PC-9 (cell line): ENCODE data around the gene SLC38A8. TPM values are rescaled to one million over a fixed set of nuclear protein-coding genes. Genes with fewer than 3 reads are reported as not detected.

Experiments
- BruUV-seq: library from RNA; stranded (reverse); fragments of 400-500 nt; replicated peaks from 2 replicates; lab custom pipeline; 2021; lab: Mats Ljungman, UMichigan
- CTCF ChIA-PET: fragments of 300-600 bp; sonication (Branson Sonifier 250); formaldehyde crosslinking; loops from one replicate; lab custom pipeline; 2022; ENCODE audit warnings: antibody characterized with exemption; lab: Charles Lee
- POLR2A ChIA-PET: fragments of 300-600 bp; sonication (Branson Sonifier 250); formaldehyde crosslinking; loops from one replicate; lab custom pipeline; 2022; ENCODE audit warnings: antibody characterized with exemption; ENCODE audit not compliant: unreplicated experiment; lab: Charles Lee
- DNase-seq, 2 experiments: peaks; one replicate each; pipeline versions ENCODE4 v3.0.0 to v3.0.0-alpha.2; 2015 to 2022; ENCODE audit warnings: mixed read lengths in 1 of 2
- H2AFZ ChIP-seq: fragments of 200-600 bp; sonication (generic); 2 replicates; pipeline ENCODE4 v1.8.1; 2017; ENCODE audit warnings: antibody characterized with exemption
- H3F3A ChIP-seq: fragments of 200-600 bp; sonication (generic); 2 replicates; pipeline ENCODE4 v1.8.1; 2017; ENCODE audit warnings: antibody characterized with exemption, mild to moderate bottlenecking, low read depth; ENCODE audit not compliant: insufficient read depth
- H3K27ac ChIP-seq: fragments of 200-600 bp; sonication (generic); 2 replicates; pipeline ENCODE4 v1.6.1; 2016; ENCODE audit warnings: mixed run types
- H3K27me3 ChIP-seq: fragments of 200-600 bp; sonication (generic); 2 replicates; pipeline ENCODE4 v1.6.1; 2016; ENCODE audit warnings: low read depth, mixed run types; ENCODE audit not compliant: insufficient read depth
- H3K36me3 ChIP-seq: fragments of 200-600 bp; sonication (generic); 2 replicates; pipeline ENCODE4 v1.6.1; 2016; ENCODE audit warnings: low read depth, mixed run types
- H3K4me1 ChIP-seq: fragments of 200-600 bp; sonication (generic); replicated peaks from 2 replicates; pipeline ENCODE4 v1.6.1; 2016; ENCODE audit warnings: mixed run types; ENCODE audit not compliant: insufficient read depth
- H3K4me2 ChIP-seq: fragments of 200-600 bp; sonication (generic); 2 replicates; pipeline ENCODE4 v1.6.1; 2017; ENCODE audit warnings: mixed run types
- H3K4me3 ChIP-seq: fragments of 200-600 bp; sonication (generic); 2 replicates; pipeline ENCODE4 v1.6.1; 2016; ENCODE audit warnings: mixed run types
- H3K79me2 ChIP-seq: fragments of 200-600 bp; sonication (generic); 2 replicates; pipeline ENCODE4 v1.6.1; 2017; ENCODE audit warnings: low read depth, mixed run types
- H3K9me2 ChIP-seq: fragments of 200-600 bp; sonication (generic); 2 replicates; pipeline ENCODE4 v1.8.1; 2017; ENCODE audit warnings: mild to moderate bottlenecking; ENCODE audit not compliant: insufficient read depth
- H3K9me3 ChIP-seq: fragments of 200-600 bp; sonication (generic); 2 replicates; pipeline ENCODE4 v1.8.1; 2016; ENCODE audit warnings: low read depth; ENCODE audit not compliant: insufficient read depth
- H4K20me1 ChIP-seq: fragments of 200-600 bp; sonication (generic); 2 replicates; pipeline ENCODE4 v1.8.1; 2017; ENCODE audit not compliant: insufficient read depth
- CTCF ChIP-seq: fragments of 200-600 bp; sonication (generic); conservative IDR thresholded peaks from 2 replicates; pipeline ENCODE4 v1.6.1; 2017; ENCODE audit warnings: mixed run types, antibody characterized with exemption, mild to moderate bottlenecking, moderate library complexity
- EZH2 ChIP-seq: fragments of 200-600 bp; sonication (generic); IDR thresholded peaks from 2 replicates; pipeline ENCODE4 v1.8.0; 2017; ENCODE audit warnings: antibody characterized with exemption, low read depth
- intact Hi-C: fragments of 100-400 bp; cut with micrococcal nuclease; formaldehyde crosslinking; loops from one replicate; pipeline ENCODE4 v1.10.0; 2022; ENCODE audit not compliant: unreplicated experiment
- total RNA-seq: library from RNA; stranded (reverse); gene quantifications from 2 replicates; pipeline ENCODE4 v1.2.3, GENCODE V29; 2021

Gene SLC38A8
- total RNA-seq, 1 experiment from 2014 or later: not detected

- TF ChIP-seq EZH2 (no peak), CTCF (no peak)
- no peak for DNase-seq
- Histone ChIP-seq H3K36me3 (no peaks in the 10 kb centered on the region), H2AFZ (no peak overlapping the region), H3K79me2 (no peaks in the 10 kb centered on the region), H4K20me1 (no peaks in the 10 kb centered on the region), H3K4me3 (no peak overlapping the region), H3K27me3 (no peaks in the 10 kb centered on the region), H3K4me2 (no peak overlapping the region), H3K9me3 (no peaks in the 10 kb centered on the region), H3K9me2 (no peaks in the 10 kb centered on the region), H3F3A (no peaks in the 10 kb centered on the region), H3K4me1 (no peaks in the 10 kb centered on the region), H3K27ac (no peak overlapping the region)
- intact Hi-C loops: no loop called here
- no TSS peak for BruUV-seq
- ChIA-PET CTCF (no interaction called here), POLR2A (no interaction called here)
Measured at GRCh38 chr16:84049403-84050060, 6.9 kb upstream of the SLC38A8 start.

- Histone ChIP-seq H3K27me3 (no peaks in the 10 kb centered on the region), H3F3A (no peaks in the 10 kb centered on the region), H3K27ac (no peak overlapping the region), H3K36me3 (no peaks in the 10 kb centered on the region), H3K9me3 (no peaks in the 10 kb centered on the region), H3K79me2 (no peaks in the 10 kb centered on the region), H3K4me3 (no peak overlapping the region), H2AFZ (no peak overlapping the region), H3K9me2 (no peaks in the 10 kb centered on the region), H3K4me1 (no peaks in the 10 kb centered on the region), H3K4me2 (no peak overlapping the region), H4K20me1 (no peaks in the 10 kb centered on the region)
- CTCF ChIA-PET: no interaction called here
- intact Hi-C loops: loop anchor here (1.0 kb wide), 1 partner anchor 123 kb away; no protein-coding TSS in a partner anchor
- TF ChIP-seq EZH2 (no peak), CTCF (no peak)
- POLR2A ChIA-PET: no interaction called here
- DNase-seq: no peak
- no TSS peak for BruUV-seq
Measured at GRCh38 chr16:84048871-84049270, 6.3 kb upstream of the SLC38A8 start.

DNA sequence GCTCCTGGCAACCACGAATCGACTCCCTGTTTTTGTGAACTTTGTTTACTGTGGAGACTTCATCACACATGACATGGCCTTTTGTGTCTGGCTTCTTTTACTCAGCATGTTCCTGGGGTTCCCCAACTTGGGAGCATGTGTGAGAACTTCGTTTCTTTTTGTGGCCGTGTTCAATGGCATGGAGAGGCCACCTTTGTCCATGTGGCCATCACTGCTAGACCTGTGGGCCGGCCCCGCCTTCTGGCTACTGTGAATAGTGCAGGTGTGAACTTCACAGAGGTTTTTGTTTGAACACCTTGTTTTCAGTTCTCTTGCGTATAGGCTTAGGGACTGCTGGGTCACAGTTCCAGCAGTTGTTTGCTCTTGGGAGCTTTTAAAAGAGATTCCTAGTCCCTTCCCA is 5.7 kb upstream of the SLC38A8 start:
- CTCF ChIA-PET: no interaction called here
- no peaks in the 10 kb centered on the region for H3K36me3 ChIP-seq
- peak in 1 of 2 experiments; percentile 40 for DNase-seq

More for the DNA sequence above, 5.7 kb upstream of the SLC38A8 start:
- intact Hi-C loops: loop anchor here (1.0 kb wide), 1 partner anchor 122 kb away; no protein-coding TSS in a partner anchor
- no TSS peak for BruUV-seq
- H3K4me3 ChIP-seq: no peak overlapping the region
- H3K27me3 ChIP-seq: no peaks in the 10 kb centered on the region
- POLR2A ChIA-PET: no interaction called here
- no peaks in the 10 kb centered on the region for H3K9me3 ChIP-seq
- H4K20me1 ChIP-seq: no peaks in the 10 kb centered on the region
- no peak overlapping the region for H3K27ac ChIP-seq
- H3F3A ChIP-seq: no peaks in the 10 kb centered on the region
- no peak overlapping the region for H2AFZ ChIP-seq
- H3K4me1 ChIP-seq: no peaks in the 10 kb centered on the region
- H3K4me2 ChIP-seq: no peak overlapping the region
- no peaks in the 10 kb centered on the region for H3K9me2 ChIP-seq
- H3K79me2 ChIP-seq: no peaks in the 10 kb centered on the region
- TF ChIP-seq CTCF (peak; percentile 67), EZH2 (no peak)
